CD4-positive, alpha-beta T cell treated with Interleukin-4 for 4 hours (primary cell): Measurements from ENCODE around the gene SEC23B.

Experiments used
- DNase-seq: peaks from one replicate; pipeline ENCODE4 v3.0.0-alpha.2; 2020

The SEC23B gene

DNA sequence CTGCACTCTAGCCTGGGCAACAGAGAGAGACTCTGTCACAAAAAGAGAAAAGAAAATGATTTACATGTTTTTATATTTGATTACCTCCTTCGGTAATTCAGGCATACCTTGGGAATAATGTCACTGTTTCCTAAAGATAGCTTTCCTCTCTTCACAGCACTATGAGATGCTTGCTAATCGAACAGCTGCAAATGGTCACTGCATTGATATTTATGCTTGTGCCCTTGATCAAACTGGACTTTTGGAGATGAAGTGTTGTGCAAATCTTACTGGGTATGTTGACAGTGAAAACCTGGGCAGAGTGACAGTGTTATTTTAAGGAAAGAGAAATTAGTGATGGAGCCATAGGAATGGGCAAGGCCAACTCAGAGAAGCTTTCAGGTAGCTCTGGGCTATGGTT, 19.6 kb downstream of the SEC23B start:
- DNase-seq: no peak

DNA sequence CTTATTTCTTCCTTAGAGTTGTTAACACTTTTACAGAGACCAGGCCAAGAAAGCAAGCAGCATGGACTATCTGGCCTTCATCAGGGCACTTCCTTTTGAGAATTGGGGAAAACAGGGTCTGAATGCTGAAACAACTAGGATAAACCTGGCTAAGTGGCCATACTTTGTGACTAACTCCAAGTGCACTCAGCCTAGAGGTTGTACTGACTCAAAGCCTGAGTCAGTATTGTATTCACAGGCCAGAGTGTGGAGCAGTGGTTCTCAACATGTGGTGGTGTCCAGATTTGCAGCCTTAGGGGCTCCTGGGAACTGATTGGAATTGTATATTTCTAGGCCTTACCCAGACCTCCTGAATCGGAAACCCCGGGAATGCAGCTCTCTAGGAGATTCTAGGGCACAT, 20.1 kb downstream of the SEC23B start:
- DNase-seq: no peak

DNA sequence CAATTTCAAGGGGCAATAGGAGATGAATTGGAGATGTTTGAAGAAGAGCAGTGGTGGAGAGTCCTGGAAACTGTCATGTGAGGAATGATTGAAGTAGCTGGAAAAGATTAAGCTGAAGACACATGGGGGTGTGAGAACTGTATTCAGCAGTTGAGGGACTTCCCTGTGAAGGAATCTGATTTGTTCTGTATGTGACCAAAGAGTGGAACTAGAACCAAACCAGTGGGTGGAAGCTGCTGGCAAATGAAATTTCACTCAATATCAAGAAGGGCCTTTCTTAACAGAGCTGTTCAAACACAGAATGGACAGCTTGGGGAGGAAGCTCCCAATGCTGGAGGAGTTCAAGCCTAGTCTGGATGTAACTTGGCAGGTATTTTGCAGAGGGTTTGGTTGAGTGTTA, 21.3 kb downstream of the SEC23B start:
- no peak for DNase-seq

DNA sequence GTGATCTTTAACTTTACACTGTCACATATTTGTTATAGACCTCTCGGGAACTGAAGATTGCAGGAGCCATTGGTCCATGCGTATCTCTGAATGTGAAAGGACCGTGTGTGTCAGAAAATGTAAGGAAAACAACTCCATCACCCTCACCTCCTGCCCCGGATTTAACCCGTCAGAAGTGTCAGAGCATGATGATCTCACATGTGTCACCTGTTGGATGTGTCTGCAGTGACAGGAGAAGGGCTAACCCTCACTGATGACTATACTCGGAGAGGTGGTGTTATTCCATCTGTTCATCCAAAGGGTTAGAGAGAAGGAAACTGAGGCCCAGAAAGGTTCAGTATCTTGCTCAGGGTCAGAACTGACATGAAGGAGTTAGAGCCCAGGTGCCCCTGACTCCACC, 24.9 kb downstream of the SEC23B start:
- DNase-seq: no peak

DNA sequence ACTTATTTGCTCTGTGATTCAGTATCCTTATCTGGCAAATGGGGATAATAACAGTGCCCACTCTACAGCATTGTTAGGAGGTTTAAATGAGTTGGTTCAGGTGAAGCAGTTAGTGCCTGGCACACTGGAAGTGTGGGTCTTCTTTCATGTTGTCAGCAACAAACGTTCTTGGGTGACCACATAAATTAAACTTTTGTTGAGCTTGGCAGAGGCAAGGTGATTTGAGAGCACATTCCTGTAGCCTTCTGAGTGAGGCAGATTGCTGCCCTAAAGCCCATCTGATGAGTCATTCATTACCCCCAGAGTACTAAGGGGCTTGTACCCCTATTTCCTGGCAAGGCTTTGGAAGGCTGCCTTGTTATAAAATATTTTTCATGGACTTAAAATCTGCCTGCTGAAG, 25.8 kb downstream of the SEC23B start:
- no peak for DNase-seq

DNA sequence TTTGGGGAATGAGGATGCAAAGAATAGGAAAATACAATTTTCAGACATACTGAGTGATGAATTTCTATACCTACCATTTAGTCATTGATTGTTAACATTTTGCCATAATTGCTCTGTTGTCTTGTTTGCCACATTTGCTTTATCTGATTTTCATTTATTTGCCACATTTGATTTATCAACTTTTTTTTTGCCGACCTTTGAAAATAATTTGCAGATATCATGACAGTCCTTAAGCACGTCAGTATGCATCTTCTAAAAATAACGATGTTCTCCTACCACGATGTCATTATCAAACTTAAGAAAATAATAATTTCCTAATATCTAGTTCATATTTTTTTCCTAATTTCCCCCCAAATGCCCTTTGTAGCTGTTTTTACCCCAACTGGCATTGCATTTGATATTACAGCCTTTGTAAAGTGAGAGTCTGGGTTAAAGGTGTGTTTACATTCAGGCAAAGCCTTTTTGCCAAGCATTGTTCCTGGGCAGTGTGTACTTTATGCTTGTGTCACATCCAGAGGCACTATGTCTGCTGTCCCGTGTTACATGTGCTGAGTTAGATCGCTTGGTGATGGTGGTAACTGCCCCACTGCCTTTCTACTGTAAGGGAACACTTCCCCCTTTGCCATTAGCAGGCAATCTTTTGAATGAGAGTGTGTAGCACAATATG, 26.4 kb downstream of the SEC23B start:
- no peak for DNase-seq

DNA sequence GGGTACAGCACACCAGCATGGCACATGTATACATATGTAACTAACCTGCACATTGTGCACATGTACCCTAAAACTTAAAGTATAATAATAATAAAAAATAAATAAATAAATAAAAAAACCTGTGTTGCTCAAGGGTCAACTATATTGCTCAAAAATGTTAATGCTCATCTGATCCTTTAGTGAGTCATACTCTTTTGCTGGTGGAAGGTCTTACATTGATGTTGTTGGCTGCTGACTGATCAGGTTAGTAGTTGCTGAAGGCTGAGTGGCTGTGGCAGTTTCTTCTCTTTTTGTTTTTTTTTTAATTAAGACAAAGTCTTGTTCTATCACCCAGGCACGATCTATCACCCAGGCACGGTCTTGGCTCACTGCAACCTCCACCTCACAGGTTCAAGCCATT, 29.9 kb downstream of the SEC23B start:
- no peak for DNase-seq

DNA sequence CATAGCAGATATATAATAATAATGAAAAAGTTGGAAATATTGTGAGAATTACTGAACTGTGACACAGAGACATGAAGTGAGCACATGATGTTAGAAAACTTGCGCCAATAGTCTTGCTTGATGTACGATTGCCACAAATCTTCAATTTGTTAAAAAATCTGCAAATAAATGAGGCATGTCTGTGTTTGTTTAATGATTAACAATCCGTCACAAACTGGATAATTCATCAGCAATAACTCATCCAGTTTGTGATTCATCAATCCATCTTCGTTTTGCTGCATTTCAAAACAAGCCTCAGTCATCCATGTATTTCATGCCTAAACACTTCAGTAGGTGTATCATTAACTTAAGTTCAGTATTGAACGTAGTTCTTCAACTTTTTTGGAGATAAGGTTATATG, 34.0 kb downstream of the SEC23B start:
- DNase-seq: no peak

DNA sequence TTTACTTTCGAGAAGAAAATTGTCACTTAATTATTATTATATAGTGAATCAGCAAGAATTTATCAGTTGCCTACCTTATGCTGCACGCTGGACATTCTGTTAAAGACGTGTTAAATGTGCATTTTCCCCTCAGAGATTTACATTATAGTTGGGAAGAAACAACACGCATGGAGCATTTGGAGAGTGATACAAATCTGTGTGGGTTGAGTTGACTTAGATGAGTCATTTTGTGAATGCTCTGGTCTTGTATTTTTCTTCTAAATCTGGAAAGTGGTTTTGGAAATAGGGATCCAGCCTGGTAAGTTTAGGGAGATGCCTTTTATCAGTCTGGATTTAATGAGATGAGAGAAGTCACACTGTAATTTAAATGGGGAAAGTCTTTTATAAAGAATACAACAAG, 35.5 kb downstream of the SEC23B start:
- DNase-seq: no peak

DNA sequence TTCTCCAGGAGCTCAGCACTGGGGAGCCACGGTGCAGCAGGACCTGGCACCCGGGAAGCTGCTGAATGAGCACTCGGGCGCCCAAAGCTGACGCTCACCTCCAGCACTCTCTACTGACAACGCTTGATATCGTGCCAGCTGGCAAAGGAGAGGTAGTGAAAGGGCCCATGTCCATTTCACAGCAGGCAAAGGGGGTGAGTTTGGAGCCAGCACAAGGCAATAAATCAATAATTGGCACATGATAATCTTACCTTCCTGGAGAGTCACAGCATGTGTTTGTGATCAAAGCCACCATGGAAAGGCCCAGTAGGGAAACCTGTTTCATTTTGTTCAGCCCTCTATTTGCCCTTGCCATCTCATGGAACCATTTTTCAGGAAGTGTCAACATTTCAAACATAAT, 36.2 kb downstream of the SEC23B start:
- no peak for DNase-seq

DNA sequence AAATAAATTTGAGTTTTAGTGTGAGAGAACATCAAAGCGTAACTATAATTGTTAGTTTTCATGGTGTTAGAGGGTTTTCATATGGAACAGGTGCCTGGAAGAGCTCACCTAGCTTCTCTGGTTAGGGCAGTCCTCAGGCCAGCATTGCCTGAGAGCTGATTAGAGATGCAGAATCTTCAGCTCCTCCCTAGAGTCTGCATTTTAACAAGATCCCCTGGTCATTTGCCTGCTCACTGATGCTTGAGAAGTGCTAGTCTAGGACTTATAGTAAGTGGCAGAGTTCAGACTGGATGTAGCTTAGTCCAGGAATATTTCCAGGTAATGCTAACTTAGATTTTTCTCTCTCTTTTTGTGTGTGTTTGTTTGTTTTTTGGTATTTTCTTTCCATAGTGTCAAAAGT, 37.8 kb downstream of the SEC23B start:
- no peak for DNase-seq

DNA sequence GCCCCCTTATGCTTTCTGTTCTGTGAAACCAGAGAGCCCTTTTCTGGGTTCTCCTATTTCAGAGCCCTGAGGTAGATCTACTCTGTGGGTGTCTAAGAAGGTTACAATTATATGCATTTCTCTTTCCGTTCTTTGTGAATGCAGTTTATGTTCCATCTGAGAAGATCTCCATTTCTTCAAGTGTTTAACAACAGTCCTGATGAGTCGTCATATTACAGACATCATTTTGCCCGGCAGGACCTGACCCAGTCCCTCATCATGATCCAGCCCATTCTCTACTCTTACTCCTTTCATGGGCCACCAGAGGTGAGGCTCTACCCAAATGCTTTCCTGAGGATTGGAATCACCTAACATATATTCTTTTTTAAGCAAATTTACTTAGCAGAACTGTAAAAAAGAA, 40.7 kb downstream of the SEC23B start:
- no peak for DNase-seq

DNA sequence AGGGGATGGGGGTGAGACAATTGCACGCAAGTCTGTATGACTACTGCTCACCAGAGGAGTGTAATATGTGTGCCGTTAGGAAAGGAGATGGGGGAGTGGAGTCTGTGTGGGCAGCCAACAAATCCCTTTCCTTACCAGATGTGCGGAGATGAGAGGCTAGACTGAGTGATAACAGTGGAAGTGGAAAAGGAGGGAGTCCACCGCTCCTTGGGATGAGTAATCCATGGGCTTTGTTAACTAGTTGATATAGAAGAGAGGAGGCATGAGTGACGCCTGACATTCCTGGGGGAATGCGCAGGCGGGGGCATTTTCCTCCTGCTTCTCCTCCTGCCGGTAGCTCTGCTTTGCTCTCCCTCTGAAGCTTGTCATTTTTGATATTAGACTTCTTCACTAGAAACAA, 46.0 kb downstream of the SEC23B start:
- DNase-seq: no peak

DNA sequence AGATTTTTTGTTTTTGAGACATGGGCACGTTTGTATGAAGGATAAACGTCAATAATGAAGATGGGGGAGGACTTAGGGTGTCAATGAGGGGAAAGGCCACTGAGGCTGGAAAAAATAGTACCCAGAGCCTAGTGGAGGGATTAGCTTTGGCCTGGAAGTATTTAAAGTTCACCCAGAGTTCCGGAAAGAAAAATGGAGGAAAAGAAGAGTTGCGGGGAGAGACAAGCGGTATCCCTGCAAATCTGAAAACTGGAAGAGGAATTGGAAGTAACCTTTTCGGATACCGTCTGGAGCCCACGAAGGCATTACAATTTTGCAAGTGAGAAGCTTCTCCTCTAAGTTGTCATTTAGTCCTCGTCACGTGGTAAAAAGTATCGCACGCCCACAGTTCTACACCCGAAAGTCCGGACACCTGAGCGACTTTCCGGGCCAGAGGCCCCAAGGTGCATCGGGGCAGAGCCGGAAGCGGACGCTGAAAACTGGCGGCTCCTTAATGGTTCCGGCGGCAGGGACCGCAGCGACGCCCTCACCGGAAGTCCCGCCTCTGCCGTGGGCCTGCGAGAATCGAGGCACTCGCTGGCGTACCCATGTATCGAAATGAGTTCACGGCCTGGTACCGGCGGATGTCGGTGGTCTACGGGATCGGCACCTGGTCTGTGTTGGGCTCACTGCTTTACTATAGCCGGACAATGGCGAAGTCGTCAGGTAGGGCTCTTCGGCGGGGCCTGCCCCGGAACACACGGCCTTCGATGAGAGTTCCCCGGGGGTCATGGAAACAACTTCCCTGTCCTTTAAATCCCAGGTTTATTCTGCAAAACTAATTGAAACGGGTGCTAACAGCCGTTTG, 59.4 kb downstream of the SEC23B start, which contains the start of gene SMIM26:
Gene SMIM26, plus strand, starts transcription at position 541 of the 847 bp plus-strand sequence. Its CDS starts 47 bp downstream, at position 588.
- peak; percentile 94 for DNase-seq

DNA sequence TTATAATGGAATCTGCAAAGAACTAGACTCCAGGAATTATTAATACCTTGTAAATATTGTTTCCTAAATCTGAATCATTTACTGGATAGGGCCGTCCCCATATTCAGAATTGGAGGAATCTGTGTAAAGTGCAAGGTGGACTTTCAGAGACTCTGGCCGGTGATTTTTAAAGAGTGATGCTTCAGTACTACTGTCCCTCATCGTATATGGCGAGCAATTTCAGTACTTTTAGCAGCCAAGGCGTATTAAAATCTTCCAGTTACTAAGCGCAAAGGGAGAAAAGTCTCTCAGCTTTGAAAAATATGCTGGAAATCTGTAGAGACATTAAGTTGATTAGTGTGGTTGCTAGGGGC, 60.0 kb downstream of the SEC23B start:
- peak; percentile 1 for DNase-seq

DNA sequence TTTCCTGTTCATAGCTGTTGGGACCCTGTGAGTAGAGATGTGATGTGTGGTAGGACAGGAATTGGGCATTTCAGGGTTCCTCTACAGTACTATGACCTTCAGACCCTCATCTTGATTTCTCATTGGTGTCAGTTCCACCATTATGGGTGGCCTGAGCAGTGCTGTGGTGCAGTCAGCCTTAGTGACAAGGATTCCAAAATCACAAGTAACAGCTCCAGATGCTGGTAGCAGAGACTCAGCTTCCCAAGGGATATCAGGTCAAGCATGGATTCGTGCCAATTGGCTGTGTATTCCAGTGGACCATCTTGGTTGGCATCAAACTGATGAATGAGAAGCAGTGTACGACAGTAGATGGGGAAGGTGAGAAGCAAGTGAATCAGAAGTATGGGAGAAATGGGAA, 63.3 kb downstream of the SEC23B start:
- no peak for DNase-seq

DNA sequence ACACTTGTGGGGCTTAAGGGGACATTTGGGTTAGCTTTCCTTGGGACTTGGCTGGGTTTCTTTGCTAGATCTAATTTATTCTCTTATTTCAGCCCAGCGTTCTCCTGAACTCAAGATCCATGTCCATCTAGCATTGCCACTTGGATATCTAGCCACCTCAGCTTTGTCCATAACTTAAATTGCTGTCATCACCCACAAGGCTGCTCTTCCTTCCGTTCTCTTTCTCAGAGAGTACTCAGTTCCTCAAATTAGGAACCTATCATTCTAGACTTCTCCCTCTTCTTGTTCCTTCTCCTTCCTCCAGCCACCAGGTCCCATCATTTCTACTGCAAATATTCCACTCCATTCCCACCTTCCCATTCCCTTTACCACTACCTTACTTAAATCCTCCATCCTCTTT, 63.8 kb downstream of the SEC23B start:
- no peak for DNase-seq

DNA sequence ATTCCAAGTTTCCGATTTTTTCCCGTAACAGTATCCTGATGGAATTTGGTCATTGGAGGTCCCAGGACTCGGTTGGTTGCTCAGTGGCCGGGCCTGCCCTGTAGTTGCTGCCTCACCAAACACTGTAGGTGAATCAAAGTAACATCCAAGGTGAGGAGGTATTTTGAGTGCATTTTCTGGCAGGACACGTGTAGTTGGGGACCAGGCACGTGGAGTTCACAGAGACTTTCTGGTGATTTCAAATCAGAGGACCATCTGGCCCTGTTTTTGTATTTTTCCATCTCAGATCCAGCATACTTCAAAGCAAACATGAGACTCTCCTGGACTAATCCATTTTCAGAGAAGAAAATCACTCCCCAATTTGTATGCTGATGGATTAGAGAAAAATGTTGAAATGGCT, 70.2 kb downstream of the SEC23B start:
- no peak for DNase-seq

DNA sequence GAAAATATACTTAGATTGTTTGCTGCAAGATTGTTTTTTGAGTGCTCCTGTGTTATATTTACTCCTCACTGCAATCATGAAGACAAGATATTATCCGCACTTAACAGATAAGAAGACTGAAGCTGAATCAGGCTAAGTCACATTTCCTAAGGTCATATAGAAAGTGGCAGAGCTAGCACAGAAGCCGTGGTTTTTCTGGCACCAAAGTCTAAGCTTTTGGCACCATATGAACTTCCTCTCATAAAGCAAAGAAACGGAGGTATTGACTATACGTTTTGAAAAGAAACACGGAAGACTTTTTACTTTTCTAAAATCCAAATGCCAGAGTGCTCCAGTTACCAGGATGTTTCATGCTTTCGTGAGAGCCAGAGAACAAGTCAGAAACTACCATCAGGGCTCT, 70.8 kb downstream of the SEC23B start:
- no peak for DNase-seq

DNA sequence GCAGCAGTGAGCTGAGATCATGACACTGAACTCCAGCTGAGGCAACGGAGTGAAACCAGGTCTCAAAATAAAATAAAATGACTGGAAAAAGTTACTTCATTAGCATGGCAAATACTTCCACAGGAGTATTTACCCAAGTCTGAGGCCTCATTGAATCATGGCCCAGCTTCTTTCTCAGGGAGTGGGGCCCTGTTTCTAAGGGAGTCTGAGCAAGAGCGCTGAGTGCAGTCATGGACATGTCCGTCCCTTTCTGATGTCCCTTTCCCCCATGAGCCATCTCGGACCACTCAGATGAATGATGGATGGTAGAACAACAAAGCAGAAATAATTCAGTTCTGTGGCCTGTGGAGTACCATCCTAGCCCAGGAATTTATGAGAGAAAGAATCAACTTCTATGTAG, 72.3 kb downstream of the SEC23B start:
- DNase-seq: no peak

DNA sequence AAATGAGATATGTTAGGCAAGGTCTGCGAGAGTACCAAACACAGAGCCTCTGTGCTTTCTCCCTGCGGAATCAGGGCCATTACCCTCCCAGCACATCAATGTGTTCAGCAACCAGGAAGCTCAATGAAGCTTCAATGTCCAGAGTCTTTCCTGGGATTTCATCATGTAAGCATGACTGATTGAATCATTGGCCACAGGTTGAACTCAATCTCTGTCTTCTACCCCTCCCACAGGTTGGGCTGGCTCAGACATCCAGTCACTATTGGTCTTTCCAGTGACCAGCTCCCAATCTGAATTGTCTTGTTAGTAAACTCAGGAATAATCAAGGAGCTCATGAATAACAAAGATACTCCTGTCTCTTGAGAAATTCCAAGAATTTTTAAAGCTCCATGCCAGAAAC, 77.4 kb downstream of the SEC23B start:
- no peak for DNase-seq

DNA sequence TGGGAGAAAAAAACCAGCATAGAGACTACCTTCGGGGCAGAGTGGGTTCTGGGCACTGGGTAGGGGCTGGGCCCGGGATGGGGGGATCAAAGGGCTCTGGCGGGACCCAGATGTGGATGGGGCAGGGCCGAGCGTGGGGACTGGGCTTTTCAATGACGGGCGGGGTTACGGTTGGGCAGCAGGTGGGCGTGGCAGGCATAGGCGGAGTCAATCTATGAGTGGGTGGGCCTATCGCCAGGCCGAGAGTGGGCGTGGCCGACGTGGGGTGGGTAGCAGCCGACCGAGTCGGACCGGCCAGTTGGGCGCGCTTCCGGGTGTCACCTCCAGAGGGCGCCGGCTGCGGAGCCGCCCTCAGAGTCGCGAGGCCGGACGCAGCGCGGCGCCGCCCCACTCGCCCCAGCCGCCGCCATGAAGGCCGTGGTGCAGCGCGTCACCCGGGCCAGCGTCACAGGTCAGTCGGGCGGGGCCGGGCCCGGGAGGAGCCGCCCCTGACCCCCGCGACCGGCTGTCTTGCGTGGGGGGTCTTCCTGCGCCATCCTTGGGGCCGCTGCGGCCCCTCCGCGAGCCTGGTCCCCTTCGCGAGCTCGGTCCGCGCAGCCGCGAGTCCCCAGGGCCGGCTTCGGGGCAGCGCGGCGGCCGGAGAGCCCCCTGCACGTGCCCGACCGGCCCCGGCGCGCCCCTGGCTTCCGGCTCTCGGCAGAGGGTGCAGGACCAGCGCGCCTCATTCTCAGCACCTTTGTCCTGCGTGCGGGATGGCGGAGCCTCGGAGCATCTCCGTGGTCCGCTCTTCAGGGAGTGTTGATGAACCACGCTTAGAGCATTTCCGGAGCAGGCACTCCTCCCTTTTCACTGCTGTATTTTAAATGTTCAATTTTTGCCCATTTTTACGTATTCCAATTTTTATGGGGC, 80.2 kb downstream of the SEC23B start, which contains the start of gene DTD1:
Gene DTD1, plus strand, starts transcription at position 390 of the 909 bp plus-strand sequence. Its CDS starts 19 bp downstream, at position 409.
- peak; percentile 80 for DNase-seq

DNA sequence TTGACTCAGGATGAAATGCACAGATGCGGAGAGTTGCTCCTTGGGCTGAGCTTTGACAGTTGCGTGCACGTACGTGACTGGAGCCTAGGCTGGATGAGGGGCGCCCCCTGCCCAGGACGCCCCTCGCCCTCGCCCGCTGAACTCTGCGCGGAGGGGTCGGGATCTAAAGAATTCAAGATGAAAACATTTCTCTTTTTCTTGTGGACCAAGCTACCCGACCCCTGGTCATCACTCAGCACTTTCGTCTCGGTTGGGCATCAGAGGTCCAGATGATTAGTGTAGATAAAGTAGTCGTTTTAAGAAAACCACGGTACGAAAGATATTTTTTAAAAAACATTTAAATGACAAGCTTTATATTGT, 80.8 kb downstream of the SEC23B start:
- DNase-seq: no peak
